GM19351 (cell line): ENCODE data around the gene KMT2B.
"Not testable (repeated sequence)": the region's sequence is repeated elsewhere in the genome, so short reads cannot be mapped to it uniquely, and the experiment has no call there.

Source experiments
- ATAC-seq: cut with Tn5 transposase; IDR thresholded peaks from one replicate; pipeline ENCODE4 v1.9.1; 2021; ENCODE audit warnings: mild to moderate bottlenecking, moderate library complexity; ENCODE audit not compliant: unreplicated experiment

Gene KMT2B

GRCh38 chr19:35712567-35713505 is 5.0 kb upstream of the KMT2B start:
- ATAC-seq: peak; percentile 22

DNA sequence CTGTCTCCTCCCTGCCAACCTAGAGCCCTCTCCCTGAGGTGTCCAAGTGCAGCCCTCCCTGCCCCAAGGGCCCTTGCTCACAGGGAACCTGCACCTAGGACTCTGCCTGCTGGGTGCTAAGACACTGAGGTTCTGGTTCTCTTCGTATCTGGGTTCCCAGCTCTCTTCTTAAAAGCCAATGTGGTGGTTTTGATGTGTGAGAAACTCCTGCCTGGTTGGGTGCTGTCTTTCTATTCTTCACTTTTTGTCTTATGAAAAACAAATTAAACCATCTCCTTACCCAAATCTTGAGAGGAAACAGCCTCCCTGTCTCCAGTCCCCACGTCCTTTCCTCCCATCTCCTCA is 4.3 kb upstream of the KMT2B start:
- no peak for ATAC-seq

- ATAC-seq: no peak
Measured at GRCh38 chr19:35713904-35714495, 3.8 kb upstream of the KMT2B start.

DNA sequence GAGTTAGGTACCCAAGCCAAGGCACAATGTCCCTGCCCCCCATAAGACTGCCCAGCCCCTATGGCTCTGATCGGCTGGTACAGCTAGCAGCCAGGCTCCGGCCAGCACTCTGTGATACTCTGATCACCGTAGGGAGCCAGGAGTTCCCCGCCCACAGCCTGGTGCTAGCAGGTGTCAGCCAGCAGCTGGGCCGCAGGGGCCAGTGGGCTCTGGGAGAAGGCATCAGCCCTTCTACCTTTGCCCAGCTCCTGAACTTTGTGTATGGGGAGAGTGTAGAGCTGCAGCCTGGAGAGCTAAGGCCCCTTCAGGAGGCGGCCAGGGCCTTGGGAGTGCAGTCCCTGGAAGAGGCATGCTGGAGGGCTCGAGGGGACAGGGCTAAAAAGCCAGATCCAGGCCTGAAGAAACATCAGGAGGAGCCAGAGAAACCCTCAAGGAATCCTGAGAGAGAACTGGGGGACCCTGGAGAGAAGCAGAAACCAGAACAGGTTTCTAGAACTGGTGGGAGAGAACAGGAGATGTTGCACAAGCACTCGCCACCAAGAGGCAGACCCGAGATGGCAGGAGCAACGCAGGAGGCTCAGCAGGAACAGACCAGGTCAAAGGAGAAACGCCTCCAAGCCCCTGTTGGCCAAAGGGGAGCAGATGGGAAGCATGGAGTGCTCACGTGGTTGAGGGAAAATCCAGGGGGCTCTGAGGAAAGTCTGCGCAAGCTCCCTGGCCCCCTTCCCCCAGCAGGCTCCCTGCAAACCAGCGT is 3.0 kb upstream of the KMT2B start:
- ATAC-seq: no peak

GRCh38 chr19:35715355-35715809 is 2.4 kb upstream of the KMT2B start:
- ATAC-seq: no peak

- no peak for ATAC-seq
Measured at GRCh38 chr19:35715981-35716800, 1.6 kb upstream of the KMT2B start.

GRCh38 chr19:35716801-35717664 is 770 bp upstream of the KMT2B start:
- ATAC-seq: peak; percentile 48

- no peak for ATAC-seq
Measured at GRCh38 chr19:35718345-35719041, 690 bp downstream of the KMT2B start.

DNA sequence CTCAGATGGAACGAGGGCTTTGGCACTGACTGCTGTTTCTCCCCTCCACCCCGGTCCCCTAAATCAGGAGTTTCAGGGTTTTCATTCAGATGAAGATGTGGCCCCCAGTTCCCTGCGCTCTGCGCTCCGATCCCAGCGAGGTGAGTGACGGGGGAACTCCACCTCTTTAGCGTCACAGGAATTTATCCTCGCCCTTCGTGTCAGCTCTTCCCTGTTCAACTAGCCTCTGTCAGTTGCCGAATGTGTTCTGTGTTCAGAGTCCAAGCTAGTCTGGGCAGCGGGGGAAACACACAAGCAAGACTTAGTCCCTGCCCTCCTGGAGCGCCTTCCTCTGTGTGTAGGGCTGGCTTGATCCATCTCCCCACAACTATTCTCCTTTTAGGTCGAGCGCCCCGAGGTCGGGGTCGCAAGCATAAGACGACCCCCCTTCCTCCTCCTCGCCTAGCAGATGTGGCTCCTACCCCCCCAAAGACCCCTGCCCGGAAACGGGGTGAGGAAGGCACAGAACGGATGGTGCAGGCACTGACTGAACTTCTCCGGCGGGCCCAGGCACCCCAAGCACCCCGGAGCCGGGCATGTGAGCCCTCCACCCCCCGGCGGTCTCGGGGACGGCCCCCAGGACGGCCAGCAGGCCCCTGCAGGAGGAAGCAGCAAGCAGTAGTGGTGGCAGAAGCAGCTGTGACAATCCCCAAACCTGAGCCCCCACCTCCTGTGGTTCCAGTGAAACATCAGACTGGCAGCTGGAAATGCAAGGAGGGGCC is 1.8 kb downstream of the KMT2B start:
- no peak for ATAC-seq

DNA sequence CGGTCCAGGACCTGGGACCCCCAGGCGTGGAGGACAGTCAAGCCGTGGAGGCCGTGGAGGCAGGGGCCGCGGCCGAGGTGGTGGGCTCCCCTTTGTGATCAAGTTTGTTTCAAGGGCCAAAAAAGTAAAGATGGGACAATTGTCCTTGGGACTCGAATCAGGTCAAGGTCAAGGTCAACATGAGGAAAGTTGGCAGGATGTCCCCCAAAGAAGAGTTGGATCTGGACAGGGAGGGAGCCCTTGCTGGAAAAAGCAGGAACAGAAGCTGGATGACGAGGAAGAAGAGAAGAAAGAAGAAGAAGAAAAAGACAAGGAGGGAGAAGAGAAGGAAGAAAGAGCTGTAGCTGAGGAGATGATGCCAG is 2.3 kb downstream of the KMT2B start:
- no peak for ATAC-seq

DNA sequence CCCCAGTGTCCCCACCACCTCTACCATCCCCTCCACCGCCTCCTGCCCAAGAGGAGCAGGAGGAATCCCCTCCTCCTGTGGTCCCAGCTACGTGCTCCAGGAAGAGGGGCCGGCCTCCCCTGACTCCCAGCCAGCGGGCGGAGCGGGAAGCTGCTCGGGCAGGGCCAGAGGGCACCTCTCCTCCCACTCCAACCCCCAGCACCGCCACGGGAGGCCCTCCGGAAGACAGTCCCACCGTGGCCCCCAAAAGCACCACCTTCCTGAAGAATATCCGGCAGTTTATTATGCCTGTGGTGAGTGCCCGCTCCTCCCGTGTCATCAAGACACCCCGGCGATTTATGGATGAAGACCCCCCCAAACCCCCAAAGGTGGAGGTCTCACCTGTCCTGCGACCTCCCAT is 2.8 kb downstream of the KMT2B start:
- ATAC-seq: no peak

DNA sequence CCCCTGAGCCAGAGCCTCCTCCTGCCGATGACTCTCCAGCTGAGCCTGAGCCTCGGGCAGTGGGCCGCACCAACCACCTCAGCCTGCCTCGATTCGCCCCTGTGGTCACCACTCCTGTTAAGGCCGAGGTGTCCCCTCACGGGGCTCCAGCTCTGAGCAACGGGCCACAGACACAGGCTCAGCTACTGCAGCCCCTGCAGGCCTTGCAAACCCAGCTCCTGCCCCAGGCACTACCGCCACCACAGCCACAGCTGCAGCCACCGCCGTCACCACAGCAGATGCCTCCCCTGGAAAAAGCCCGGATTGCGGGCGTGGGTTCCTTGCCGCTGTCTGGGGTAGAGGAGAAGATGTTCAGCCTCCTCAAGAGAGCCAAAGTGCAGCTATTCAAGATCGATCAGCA is 3.6 kb downstream of the KMT2B start:
- ATAC-seq: no peak

- ATAC-seq: no peak
Measured at GRCh38 chr19:35722461-35722860, 4.7 kb downstream of the KMT2B start.

GRCh38 chr19:35722897-35723296 is 5.1 kb downstream of the KMT2B start:
- no peak for ATAC-seq

- no peak for ATAC-seq
Measured at GRCh38 chr19:35723671-35724070, 5.9 kb downstream of the KMT2B start.

DNA sequence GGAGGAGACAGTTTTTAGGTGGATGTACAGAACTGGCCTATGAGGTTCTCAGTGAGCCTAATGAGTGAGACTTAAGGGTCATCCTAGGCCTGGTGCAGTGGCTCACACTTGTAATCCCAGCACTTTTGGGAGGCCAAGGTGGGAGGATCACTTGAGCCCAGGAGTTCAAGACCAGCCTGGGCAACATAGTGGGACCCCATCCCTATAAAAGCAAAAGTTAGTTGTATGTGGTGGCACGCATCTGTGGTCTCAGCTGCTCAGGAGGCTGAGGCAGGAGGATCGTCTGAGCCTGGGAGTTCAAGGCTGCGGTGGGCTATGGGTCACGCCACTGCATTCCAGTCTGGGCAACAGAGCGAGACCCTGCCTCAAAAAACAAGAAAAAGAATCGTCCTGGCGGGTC is 6.3 kb downstream of the KMT2B start:
- not testable (repeated sequence) for ATAC-seq

DNA sequence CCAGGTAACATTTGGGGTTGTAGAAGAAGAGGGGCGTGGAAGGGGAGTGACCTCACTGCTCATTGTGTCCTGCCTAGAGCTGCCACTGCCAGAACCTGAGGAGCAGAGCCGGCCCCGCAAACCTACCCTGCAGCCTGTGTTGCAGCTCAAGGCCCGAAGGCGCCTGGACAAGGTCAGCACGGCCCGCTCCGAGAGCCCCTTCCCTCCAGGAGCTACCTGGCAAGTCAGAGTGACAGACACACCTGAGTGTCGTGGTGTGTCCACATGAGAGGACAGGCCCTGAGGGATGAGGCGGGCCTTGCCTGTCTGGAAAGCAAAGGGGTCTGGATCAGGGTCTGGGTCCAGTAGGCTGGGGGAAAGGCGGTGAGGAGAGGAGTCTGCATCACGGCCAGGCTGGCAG is 6.8 kb downstream of the KMT2B start:
- no peak for ATAC-seq

GRCh38 chr19:35725216-35725861 is 7.5 kb downstream of the KMT2B start:
- no peak for ATAC-seq
